Erythroblast (primary cell): Measurements from ENCODE around the gene ACVR1B.

Experiments used
- DNase-seq, 2 experiments: peaks; one replicate each; lab custom pipeline; 2025; lab: John Stamatoyannopoulos, UW
- GATA1 ChIP-seq: IDR thresholded peaks from 2 replicates; pipeline ENCODE4 v1.6.1; 2011; ENCODE audit warnings: low read depth, mild to moderate bottlenecking, control low read depth, low read length, moderate library complexity
- POLR2A ChIP-seq: IDR thresholded peaks from 2 replicates; pipeline ENCODE4 v1.6.1; 2011; ENCODE audit warnings: mild to moderate bottlenecking, low read length

The ACVR1B gene

GRCh38 chr12:51913071-51914033 is 38.1 kb upstream of the ACVR1B start:
- no peak for TF ChIP-seq GATA1
- TF ChIP-seq POLR2A = no peak
- DNase-seq = no peak

GRCh38 chr12:51914034-51914923 is 37.2 kb upstream of the ACVR1B start:
- TF ChIP-seq GATA1 (no peak), POLR2A (no peak)
- no peak for DNase-seq

GRCh38 chr12:51915003-51915625 is 36.4 kb upstream of the ACVR1B start:
- no peak for TF ChIP-seq GATA1
- no peak for TF ChIP-seq POLR2A
- DNase-seq = no peak

- no peak for DNase-seq
- TF ChIP-seq POLR2A (no peak), GATA1 (no peak)
These were observed 35.5 kb upstream of the ACVR1B start for GRCh38 chr12:51915951-51916350.

- no peak for TF ChIP-seq GATA1
- TF ChIP-seq POLR2A = no peak
- no peak for DNase-seq
These were observed 34.4 kb upstream of the ACVR1B start for GRCh38 chr12:51917041-51917590.

- peak; percentile 15 to 52 for DNase-seq
- no peak for TF ChIP-seq POLR2A
- TF ChIP-seq GATA1 = no peak
These were observed 33.6 kb upstream of the ACVR1B start for GRCh38 chr12:51917746-51918453.

GRCh38 chr12:51920046-51920445 is 31.5 kb upstream of the ACVR1B start:
- no peak for TF ChIP-seq POLR2A
- DNase-seq = no peak

GRCh38 chr12:51921017-51921725 is 30.3 kb upstream of the ACVR1B start:
- TF ChIP-seq POLR2A (no peak), GATA1 (no peak)
- DNase-seq = no peak

- no peak for DNase-seq
- TF ChIP-seq POLR2A (no peak), GATA1 (no peak)
These were observed 29.4 kb upstream of the ACVR1B start for GRCh38 chr12:51922146-51922545.

- TF ChIP-seq GATA1 = no peak
- no peak for TF ChIP-seq POLR2A
- no peak for DNase-seq
These were observed 28.6 kb upstream of the ACVR1B start for GRCh38 chr12:51922762-51923505.

- peak; percentile 27 to 65 for DNase-seq
- TF ChIP-seq POLR2A (no peak), GATA1 (no peak)
These were observed 27.8 kb upstream of the ACVR1B start for GRCh38 chr12:51923506-51924365.
